CD4-positive, alpha-beta T cell treated with Interleukin-10 for 1 hour (primary cell): Measurements from ENCODE around the gene VSTM4.

Experiments used
- DNase-seq: peaks from one replicate; pipeline ENCODE4 v3.0.0-alpha.2; 2020

The VSTM4 gene, protein sequence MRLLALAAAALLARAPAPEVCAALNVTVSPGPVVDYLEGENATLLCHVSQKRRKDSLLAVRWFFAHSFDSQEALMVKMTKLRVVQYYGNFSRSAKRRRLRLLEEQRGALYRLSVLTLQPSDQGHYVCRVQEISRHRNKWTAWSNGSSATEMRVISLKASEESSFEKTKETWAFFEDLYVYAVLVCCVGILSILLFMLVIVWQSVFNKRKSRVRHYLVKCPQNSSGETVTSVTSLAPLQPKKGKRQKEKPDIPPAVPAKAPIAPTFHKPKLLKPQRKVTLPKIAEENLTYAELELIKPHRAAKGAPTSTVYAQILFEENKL

DNA sequence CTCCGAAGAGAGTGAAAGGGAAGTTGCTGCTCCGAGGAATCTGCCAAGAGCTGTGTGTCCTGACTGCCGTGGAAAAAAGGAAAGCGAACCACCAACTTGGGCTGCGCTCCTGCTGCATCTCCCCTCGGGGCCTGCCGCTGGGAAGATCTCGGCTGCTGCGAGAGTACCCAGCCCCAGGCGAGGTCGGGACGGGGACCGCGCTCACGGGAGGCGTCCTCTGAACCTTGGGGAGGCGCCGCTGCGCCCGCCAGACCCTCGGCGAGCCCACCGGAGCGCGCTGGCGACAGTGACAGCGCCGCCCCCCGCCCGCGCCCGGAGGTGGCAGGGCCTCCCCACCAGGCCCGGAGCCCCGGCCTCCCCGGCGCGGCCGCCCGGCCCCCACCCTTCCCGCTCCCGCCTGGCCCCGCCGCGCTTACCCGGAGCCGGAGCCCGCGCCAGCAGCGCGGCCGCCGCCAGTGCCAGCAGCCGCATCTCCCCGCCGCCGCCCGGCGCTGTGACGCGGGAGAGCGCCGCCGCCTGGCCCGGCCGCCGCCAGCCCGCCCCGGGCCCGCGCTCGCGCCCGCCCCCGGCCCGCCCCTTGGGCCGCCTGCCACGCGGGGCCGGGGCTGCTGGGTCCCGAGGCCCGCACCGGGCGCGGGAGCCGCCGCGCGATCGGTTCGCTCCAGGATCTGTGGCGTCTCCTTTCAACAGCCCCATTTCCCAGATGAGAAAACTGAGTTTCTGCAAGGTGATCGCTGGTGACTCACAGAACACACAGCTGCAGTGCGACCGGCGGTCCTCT is at the start of gene VSTM4:
VSTM4 (minus strand) TSS at position 508 of the 781 bp plus-strand sequence; CDS start at position 471, 37 bp downstream.
- DNase-seq: no peak

DNA sequence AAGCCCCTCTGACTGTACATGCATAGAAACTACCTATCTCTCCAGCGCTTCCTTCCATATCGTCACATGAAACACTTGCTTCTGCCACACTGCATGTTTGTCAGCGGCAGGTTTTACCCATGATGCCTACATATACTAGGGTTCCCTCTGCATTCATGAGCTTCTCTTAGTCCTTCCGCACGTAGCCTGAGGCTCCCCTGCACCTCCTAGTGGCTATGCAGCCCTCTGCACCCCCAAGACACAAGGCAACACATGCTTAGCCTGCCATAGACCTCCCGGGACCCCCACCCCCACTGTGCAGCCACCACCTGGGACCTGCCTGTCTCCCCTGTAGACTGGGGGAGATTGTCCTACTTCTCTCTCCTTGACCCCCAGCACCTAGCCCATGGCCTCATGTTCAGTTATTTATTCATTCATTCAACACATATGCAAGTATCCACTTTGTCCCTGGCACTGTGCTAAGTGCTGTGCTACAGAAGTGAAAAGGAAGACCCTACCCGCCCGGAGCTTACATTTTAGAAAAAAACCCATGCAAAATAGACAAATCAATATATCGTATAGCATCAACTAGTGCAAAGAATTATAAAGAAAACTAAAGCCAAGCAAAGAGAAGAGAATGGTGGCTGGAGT is 49.4 kb upstream of the VSTM4 start:
- DNase-seq: peak; percentile 42

DNA sequence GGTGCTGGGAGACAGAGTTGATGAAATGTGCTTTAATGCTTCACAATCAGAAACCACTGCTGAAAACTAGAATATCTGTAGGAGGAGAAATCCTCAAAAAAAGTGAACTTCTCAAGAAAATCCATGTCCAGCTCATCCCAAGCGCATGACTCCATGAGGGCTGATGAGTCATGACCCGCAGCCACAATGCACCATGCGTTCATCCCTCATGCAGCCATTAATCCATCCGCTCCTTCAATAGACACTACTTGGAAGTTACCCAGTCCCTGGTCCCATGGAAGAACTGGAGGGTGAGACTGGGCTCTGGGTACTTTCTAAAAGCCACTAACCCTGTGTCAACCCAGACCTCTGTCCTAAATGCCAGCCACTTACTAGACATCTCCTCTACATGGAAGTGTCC is 48.4 kb upstream of the VSTM4 start:
- no peak for DNase-seq

DNA sequence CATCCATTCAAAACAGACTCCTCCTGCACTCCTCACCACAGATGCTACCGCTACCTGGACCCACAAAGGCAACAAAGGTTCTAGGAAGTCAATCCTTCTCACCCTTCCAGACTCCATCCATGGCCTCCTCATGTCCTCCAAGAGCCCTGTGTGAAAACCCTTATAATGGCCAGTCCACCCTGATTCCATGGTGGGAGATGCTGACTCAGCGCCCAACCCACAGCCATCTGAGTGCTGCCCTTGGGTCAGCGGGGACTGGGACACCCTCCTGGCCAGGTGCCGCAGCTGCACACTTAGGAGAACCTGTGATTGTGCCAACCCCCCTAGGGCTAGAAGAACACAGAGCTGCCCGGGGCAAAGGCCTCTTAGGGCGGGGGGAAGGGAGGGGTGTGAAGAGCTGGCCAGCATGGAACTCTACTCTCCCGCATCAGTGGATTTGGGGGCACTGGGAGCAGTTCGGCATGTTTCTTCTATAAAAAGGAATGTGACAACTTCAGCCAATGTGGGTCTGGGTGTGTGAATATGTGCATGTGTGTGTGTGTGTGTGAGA is 47.5 kb upstream of the VSTM4 start:
- DNase-seq: no peak

DNA sequence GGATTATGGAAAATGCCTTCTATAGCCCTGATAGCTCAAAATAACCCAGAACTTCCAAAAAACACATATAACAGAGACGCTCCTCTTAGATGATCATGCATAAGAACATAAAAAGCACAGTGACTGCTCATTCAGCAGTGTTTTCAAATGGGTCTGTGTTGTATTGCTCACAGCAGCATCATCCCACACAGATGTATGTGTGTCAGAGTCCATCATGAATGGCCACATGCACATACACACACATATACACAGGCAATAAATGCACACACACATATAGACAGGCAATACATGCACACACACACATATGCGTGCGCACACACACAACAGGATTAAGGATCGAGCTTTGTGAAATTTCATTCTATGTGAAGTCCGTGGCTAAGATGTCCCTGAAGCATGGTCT is 46.7 kb upstream of the VSTM4 start:
- no peak for DNase-seq

DNA sequence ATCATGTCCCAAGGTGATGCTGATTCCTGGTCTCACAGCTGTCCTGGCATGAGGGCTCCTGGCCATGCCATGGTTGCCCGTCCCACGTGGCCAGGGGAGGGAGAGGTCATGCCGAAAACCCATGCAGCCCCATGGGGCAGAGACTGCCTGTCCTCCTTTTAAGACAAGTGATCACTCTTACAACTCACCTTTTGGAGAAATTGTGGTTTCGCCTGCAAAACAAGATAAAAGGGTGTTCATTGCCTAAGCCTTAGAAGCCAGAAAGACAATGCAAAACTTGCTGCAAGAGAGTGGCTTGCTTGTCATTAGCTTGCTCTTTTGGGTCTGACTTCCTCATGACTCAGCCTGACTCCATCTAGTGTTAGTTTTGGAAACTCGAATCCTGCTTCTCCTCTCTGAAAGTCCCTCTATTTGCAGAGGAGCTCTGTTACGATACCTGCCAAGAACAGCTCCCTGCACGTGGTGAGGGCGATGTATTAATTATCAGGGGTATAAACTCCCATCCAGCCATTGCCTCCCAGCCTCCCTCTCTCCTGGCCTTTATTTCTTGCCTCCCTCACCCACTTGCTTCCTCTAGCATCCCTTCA is 46.2 kb upstream of the VSTM4 start:
- DNase-seq: no peak

DNA sequence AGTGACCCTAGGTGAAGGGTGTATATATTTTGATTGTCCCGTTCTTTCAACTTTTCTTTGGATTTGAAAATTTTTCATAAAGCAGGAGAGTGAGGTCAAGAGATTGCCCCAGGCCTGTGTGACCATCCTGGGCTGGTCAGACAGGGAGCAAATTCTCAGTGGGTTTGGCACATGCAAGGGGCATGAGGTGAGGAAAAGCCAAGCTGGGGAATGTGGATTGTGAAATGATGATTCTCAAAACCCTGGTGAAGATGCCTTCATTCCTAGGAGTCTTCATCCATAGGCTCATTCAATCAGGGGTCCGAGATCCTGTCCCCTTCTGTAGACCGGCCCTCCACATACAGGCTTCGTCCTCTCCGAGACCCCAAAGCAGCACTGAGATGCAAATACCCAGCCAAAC is 45.5 kb upstream of the VSTM4 start:
- no peak for DNase-seq

DNA sequence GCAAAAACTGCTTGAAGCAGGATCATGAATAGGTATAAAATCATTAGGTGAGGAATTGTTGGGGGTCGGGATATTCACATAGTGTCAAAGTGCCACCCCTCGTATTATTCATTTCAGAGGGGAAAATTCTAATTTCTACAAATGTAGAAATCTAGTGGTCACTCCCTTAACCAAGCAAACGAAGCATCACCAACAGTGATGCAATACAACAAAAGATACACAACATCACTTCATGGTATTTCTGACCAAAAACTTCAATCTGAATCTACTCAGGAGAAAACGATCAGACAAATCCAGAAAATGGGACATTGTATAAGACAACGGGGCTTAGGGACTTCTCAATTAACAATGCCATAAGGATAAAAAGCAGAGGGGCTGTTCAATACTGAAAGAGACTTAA is 44.8 kb upstream of the VSTM4 start:
- no peak for DNase-seq

DNA sequence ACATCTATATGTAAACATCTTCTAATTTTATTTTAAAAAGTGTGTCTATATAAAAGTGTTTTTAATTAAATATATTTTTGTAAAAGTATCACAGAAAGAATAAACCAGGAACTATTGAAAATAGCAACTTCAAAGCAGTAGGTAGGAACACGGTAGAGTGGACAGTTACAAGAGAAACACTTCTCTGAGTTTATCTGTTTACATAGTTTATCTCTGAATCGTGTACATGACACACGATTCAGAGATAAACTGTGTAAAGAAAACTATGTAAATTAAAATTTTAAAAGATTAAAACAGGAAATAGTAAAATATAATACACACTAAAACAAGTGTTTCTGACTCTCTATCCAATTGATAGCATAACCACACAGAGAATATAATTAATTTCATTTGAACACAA is 43.6 kb upstream of the VSTM4 start:
- no peak for DNase-seq

DNA sequence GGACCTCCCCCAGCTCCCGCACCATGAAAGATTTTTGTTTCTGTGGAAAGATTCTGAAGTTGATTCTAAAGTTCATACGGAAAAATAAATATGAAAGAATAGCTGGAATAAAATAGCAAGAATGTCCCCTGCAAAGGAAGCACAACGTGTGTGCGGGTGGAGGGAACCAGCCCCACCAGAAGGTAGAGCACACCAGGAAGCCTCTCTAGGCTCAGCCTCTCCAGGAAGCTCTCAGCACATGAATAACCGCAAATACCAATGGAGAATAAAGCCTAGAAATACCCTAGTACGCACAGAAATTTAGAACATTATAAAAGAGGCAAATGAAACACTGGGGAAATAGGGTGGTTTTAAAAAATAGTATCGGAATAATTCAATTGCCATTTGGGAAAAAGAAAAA is 43.1 kb upstream of the VSTM4 start:
- DNase-seq: no peak

DNA sequence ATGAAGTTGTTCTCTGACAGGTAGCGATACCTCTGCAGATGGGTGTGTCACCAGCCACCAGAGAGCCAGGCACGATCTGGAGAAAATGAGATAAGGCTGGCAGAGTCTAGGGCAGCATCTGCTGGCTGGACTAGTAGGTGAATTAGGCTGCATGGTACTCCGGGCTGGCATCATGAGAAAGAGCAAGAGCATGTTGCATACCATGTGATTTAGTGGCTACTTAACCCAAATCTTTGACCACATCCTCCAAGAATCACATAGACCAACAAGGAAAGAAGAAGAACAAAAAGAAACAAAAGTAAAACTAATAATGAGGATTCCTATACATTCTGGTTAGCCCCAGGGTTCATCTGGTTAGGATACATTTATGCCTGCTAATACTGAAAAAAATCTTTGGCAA is 41.9 kb upstream of the VSTM4 start:
- DNase-seq: no peak

DNA sequence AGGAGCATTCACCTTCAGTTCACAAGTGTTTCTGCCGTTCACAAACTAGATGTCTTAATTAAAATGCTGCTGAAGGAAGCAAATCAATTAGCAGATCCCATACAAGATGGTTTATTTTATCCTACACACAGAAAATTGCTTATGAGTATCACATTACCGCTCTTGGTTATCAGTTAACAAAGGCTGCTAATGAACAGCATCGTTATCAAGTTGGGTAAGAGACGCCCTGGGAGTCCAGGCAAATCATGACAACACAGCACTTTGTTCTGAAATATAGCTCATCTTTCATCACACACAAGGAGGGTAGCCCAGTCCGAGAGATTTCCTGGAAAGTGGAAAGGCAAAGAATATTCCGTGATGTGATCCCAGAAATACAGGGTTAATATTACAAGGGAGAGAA is 39.3 kb upstream of the VSTM4 start:
- DNase-seq: no peak

DNA sequence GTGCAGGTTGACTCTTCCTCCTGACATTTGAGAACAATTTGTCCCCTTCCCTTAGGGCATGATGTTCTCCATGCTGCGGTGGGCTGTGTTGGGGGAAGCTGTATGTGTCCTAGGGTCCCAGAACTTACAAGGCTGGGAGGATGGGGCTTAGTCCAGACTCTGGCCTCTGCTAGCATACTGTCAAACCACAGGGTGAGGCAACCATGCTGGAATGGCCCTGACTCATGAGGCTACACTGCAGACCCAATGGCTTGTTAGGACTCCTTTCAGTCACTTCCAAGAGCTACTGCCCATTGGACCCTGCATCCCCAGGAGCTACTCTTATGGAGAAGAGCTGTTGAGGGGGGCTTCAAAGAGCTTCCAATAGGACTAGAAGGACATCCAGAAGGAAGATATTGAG is 38.6 kb upstream of the VSTM4 start:
- no peak for DNase-seq

DNA sequence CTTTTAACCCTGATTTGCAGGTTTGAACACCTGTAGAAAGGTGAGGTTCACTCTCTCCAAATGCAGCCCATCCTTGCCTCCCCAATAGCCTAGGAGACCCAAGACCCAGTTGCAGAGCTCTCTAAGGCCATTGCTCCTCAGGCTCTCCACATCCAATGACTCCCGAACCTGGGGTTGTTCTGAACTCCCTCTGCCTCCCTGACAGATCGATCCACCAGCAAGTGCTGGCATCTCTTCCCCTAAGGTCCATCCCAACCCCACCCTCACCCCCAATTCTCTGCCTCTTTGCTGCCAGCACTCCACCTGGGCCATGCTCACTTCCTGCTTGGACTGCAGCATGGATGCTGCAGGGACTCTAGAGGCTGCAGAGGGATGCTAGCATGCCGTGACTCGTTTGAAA is 37.8 kb upstream of the VSTM4 start:
- no peak for DNase-seq

DNA sequence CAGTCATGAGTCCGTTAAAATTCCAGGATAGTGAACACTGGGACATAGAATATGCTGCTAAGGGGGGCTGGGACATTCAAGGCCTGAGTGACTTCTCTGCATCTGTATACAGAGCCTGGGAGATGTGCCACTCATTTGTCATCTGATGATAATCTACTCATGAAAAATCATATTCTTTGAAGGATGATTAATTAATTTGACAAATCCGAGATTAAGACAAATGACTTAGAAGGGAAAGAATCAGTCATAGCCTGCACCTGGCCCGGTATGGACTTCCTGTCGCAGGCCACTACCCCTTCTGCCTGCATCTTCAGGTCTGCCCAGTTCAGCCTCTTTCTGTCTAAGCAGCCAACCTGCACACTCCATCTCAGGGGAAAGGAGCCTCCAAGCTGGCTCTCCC is 37.3 kb upstream of the VSTM4 start:
- DNase-seq: no peak

DNA sequence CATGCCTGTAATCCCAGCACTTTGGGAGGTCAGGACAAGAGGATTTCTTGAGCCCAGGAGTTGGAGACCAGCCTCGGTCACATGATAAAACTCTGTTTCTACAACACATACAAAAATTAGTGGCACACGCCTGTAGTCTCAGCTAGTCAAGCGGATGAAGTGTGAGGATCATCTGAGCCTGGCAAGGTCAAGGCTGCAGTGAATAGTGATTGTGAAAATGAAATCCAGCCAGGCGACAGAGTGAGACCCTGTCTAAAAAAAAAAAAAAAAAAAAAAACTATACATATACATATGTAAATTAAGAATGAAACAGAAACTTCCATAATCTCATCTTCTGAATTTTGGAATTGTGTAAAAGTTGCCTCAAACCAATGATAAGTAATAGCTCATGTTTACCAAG is 36.7 kb upstream of the VSTM4 start:
- DNase-seq: no peak

DNA sequence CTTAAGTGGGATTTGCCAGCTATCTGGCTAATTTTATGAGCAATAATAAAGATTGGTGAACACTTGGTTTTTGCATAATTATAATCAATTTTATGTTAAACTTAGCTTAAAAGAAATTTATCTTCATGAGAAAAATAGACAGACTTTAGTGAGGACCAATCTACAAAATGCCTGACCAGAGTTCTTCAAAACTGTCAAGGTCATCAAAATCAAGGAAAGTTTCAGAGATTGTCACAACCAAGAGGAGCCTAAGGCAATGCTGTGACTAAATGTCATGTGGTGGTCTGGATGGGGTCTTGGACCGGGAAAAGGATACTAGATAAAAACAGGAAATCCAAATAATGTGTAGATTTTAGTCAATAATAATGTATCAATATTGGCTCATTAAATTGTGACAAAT is 36.2 kb upstream of the VSTM4 start:
- DNase-seq: no peak

DNA sequence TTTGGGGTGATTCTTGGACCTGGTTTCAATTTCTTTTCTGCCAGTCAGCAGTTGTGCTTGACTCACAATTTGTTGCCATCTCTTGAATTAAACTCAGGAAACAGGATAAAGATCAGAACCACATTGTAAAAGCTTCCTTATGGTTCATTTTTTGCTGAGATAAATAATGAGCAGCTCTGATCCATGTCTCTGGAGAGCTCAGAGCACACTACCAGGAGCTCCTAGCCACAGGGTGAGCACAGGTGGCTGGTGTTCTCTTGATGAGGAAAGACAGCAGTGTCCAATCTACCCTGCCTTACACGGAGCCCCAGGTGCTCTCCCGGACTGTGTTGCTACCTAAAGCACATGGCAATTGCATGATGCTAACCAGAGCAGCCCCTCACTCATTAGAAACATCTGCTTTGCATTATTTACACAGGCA is 35.7 kb upstream of the VSTM4 start:
- DNase-seq: no peak

DNA sequence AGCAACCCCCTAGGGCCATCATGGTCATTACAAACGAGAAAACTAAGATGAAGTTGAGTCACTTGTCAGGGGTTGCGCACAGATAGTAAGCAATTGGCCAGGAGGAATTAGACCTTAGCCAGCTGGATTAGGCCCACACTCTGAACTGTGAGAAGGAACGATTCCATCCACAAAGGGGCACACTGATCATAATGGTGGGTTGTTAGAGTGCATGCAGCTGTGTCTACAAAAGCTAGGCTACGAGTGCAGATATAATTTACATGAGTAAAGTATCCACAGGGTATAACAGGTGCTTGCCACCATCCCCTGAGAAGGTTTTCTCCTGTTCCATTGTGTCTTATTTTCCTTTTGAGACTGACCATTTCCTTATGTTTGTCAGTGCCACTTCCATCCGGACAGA is 35.1 kb upstream of the VSTM4 start:
- no peak for DNase-seq

DNA sequence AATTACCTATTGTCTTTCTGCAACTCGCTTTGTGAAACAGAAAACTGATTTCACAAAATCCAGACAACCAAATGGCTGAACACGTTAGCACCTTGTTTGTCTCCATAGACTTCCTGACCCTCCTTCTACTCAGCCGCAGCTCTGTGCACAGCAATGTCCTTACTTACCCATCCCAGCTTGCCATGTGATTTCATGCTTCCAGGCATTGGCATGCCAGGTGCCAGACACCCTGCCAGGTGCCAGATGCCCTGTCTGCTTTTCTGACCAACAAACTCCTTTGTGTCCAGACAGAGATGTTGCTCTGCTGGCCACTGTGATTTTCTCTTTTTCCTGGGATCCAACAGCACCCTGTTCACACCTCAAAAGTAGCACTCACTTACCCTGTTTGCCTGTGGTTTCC is 34.6 kb upstream of the VSTM4 start:
- no peak for DNase-seq

DNA sequence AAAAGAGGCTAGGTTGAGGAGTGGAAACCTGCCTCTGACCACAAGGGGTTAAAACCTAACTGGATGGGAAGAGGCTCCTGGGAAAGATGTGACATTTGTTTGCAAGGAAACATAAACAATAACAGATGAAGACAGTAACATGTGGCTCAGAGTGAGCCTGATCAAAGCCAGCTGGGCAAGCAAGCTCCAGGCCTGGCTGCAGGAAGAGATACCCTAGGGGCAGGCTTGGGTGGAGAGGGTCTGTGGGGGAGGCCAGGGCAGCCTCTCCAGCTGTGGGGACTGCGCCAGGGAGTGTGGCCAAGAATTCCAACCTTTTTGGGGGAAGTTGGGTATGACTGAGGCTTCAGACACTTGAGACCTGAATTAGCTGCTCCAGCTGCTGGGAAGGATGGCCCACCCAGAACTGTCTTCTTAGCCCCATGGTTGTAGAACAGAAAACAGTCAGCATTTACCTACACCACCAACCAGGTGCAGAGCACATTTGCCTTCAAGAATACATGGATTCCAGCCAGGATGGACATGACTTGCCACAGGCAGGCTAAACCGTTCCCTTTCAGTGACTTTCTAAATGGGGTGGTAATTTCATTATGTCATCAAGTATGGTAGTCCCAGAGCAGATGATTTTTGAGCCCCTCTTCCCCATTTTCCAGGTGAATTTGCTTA is 28.9 kb upstream of the VSTM4 start:
- DNase-seq: no peak

DNA sequence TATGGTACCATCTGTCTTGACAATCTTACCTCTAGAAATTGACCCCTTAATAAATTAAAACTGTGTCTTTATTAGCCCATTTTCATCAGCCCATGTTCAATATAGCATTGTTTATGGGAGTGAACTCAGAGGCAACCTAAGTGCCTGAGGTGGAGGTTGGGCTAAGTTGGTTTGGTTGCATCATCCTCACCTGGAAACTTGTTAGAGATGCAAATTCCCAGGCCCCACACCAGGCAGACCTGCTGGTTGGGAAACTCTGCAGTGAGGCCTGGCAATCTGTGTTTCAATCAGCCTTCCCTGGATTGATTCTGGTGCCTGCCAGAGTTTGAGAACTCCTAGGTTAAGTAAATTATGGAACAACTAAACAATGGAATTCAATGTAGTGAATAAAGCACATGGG is 27.9 kb upstream of the VSTM4 start:
- no peak for DNase-seq
